Osteocyte (in vitro differentiated cells): Measurements from ENCODE around the gene PLA1A. TPM values are rescaled to one million over a fixed set of nuclear protein-coding genes. Genes with fewer than 3 reads are reported as not detected.

Experiments used
- DNase-seq: peaks from one replicate; pipeline ENCODE4 v3.0.0; 2021; ENCODE audit warnings: mixed read lengths; ENCODE audit not compliant: unreplicated experiment; ENCODE audit errors: extremely low spot score
- H3K27ac Mint-ChIP-seq: one replicate; pipeline ENCODE4 v1.8.0; 2021; ENCODE audit warnings: mild to moderate bottlenecking, mixed read lengths; ENCODE audit not compliant: unreplicated experiment
- H3K27me3 Mint-ChIP-seq: one replicate; pipeline ENCODE4 v1.8.0; 2021; ENCODE audit warnings: mixed read lengths; ENCODE audit not compliant: unreplicated experiment
- H3K36me3 Mint-ChIP-seq: one replicate; pipeline ENCODE4 v1.8.0; 2021; ENCODE audit warnings: mixed read lengths; ENCODE audit not compliant: unreplicated experiment
- H3K4me1 Mint-ChIP-seq: one replicate; pipeline ENCODE4 v1.8.0; 2021; ENCODE audit warnings: mixed read lengths; ENCODE audit not compliant: unreplicated experiment
- H3K4me3 Mint-ChIP-seq: one replicate; pipeline ENCODE4 v1.8.0; 2021; ENCODE audit warnings: mild to moderate bottlenecking, moderate library complexity, mixed read lengths; ENCODE audit not compliant: unreplicated experiment
- H3K9me3 Mint-ChIP-seq: one replicate; pipeline ENCODE4 v1.8.0; 2021; ENCODE audit warnings: mixed read lengths; ENCODE audit not compliant: unreplicated experiment
- total RNA-seq: library from RNA; stranded (reverse); gene quantifications from 2 replicates; pipeline ENCODE4 v1.2.1, GENCODE V29; 2021
- TF ChIP-seq, protein P1 (sequence below): fragments of 200-600 bp; sonication (generic); IDR thresholded peaks from 2 replicates; pipeline ENCODE4 v1.5.0; 2021; ENCODE audit warnings: antibody characterized with exemption, mild to moderate bottlenecking, moderate library complexity

The PLA1A gene
- total RNA-seq, 1 donor from 2014 or later, result 0.86 TPM

DNA sequence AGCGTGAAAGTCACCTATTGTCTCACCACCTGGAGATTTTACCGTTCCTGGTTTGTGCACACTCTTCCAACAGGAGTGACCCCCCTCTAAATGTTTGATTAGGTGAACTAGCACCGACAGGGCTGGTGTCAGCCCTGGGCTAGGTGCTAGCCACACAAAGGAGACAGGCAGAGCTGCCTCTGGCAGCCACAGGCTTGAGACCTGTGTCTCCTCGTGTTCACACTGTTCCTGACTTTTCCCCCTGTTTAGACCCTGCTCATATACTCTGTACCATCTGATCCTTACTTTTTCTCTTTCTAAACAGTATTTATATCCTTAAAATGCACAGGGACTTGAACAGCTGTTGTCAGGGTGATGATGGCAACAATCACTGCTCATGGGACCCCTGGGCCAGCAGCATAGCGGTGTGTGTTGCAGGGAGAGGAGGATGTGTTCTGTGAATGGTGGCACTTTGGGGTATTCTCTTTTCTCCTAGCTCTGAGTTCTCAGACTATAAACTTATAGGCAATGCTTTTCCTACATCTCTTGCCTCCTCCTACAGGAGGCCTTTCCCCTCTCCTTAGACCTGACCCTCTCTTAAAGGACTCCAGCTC is 43.8 kb upstream of the PLA1A start:
- Mint-ChIP-seq H3K27ac (no peak overlapping the region), H3K9me3 (no peaks in the 10 kb centered on the region), H3K4me3 (no peak overlapping the region), H3K4me1 (no peaks in the 10 kb centered on the region), H3K27me3 (peaks cover 10% of the 10 kb centered on the region), H3K36me3 (no peaks in the 10 kb centered on the region)
- DNase-seq, result no peak
- TF ChIP-seq, protein P1, sequence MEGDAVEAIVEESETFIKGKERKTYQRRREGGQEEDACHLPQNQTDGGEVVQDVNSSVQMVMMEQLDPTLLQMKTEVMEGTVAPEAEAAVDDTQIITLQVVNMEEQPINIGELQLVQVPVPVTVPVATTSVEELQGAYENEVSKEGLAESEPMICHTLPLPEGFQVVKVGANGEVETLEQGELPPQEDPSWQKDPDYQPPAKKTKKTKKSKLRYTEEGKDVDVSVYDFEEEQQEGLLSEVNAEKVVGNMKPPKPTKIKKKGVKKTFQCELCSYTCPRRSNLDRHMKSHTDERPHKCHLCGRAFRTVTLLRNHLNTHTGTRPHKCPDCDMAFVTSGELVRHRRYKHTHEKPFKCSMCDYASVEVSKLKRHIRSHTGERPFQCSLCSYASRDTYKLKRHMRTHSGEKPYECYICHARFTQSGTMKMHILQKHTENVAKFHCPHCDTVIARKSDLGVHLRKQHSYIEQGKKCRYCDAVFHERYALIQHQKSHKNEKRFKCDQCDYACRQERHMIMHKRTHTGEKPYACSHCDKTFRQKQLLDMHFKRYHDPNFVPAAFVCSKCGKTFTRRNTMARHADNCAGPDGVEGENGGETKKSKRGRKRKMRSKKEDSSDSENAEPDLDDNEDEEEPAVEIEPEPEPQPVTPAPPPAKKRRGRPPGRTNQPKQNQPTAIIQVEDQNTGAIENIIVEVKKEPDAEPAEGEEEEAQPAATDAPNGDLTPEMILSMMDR, result no peak

DNA sequence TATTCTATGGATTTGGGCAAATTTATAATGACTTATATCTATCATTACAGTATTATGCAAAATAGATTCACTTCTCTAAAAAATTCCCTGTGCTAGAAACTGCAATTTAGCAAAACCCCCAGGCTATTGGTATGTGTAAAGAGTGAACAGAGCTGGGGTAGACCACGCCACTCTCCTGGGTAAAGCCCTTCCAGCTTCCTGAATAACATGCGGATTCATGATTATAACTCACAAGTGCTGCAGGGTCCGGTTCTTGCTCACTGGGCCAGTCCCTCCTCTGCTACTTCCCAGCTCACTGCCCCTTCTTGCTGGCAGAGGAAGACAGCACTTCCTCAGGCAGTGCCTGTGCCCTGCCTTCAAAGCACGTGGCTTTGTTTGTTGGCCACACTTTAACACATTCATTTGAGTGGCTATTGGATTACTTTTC is 42.4 kb upstream of the PLA1A start:
- no peak for DNase-seq
- no peaks in the 10 kb centered on the region for H3K36me3 Mint-ChIP-seq
- H3K27me3 Mint-ChIP-seq, result peaks cover 10% of the 10 kb centered on the region
- TF ChIP-seq, protein P1, result no peak
- H3K27ac Mint-ChIP-seq, result no peak overlapping the region
- no peaks in the 10 kb centered on the region for H3K4me1 Mint-ChIP-seq
- no peak overlapping the region for H3K4me3 Mint-ChIP-seq
- H3K9me3 Mint-ChIP-seq, result no peaks in the 10 kb centered on the region

DNA sequence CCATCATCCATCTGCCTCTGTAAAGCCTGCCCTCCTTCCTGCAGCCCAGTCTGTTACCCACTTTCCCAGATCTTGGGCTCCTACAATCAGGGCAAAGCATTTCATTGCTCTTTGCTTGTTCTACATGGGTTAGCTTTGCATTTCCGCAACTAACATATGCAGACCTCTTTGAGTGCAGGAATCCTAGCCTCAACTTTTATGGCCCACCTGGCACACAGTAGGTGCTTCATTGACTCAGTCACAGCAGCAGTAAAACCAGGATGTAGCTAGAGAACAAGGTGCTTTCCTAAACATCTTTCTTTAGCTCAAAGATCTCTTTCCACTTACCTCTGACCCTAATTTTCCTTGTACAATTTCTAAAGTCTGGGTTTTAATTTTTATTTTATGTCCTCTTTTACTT is 41.8 kb upstream of the PLA1A start:
- TF ChIP-seq, protein P1, result no peak
- H3K9me3 Mint-ChIP-seq, result no peaks in the 10 kb centered on the region
- H3K4me3 Mint-ChIP-seq, result no peak overlapping the region
- H3K27me3 Mint-ChIP-seq, result peaks cover 10% of the 10 kb centered on the region
- H3K36me3 Mint-ChIP-seq, result no peaks in the 10 kb centered on the region
- H3K27ac Mint-ChIP-seq, result no peak overlapping the region
- DNase-seq, result no peak
- no peaks in the 10 kb centered on the region for H3K4me1 Mint-ChIP-seq

DNA sequence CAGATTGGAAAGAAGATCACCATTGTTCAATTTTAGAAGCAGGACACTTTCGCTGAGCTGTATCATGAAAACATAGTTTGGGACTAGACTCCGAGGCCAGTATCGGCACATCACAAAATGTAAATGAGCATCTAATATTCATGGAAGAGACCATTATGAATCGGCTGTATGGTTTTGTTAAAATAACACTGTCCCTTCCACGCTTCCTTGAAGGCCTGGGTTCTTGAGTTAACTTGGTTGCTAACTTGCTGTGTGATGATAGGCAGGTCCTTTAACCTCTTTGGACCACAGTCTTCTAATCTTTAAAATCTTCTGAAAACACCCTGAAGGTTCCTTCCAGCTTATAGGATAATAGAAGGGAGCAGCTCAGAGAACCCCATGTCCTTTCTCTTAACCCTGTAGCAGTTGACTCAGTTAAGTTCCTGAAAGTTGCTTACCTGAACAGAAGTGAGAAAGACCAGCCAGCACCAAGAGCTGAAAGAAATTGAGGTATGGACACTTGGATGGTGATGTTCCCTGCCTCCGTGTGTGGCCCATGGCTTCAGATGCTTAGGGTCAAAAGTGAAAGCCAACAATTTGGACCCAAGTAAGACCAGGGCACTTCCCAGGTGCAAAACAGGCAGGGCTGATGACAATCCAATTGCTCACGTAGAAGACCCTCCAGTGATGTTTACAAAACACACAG is 40.4 kb upstream of the PLA1A start:
- TF ChIP-seq, protein P1, result no peak
- H3K4me3 Mint-ChIP-seq, result no peak overlapping the region
- H3K27ac Mint-ChIP-seq, result no peak overlapping the region
- peaks cover 10% of the 10 kb centered on the region for H3K27me3 Mint-ChIP-seq
- no peaks in the 10 kb centered on the region for H3K36me3 Mint-ChIP-seq
- no peaks in the 10 kb centered on the region for H3K9me3 Mint-ChIP-seq
- no peaks in the 10 kb centered on the region for H3K4me1 Mint-ChIP-seq
- DNase-seq, result no peak

DNA sequence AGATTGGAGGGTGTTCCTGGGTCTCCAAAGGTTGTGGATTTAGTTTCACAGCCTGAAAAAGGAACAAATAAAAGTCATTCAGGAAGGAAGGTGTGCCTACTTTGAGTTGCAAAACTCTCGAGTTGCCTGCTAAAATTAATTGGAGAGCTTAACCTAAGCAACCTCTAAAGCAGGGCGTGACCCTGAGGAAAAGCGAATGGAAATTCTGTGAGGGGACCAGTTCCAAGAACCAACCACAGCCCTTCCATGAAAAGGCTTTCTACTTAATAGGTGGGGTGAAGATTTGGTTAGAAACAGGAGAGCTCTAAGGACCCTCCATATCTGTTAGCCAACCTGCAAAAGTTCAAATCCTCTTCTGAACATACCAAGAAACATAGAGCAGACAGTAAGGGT is 39.8 kb upstream of the PLA1A start:
- peaks cover 10% of the 10 kb centered on the region for H3K27me3 Mint-ChIP-seq
- no peak overlapping the region for H3K27ac Mint-ChIP-seq
- TF ChIP-seq, protein P1, result no peak
- no peaks in the 10 kb centered on the region for H3K9me3 Mint-ChIP-seq
- H3K36me3 Mint-ChIP-seq, result no peaks in the 10 kb centered on the region
- no peaks in the 10 kb centered on the region for H3K4me1 Mint-ChIP-seq
- no peak for DNase-seq
- H3K4me3 Mint-ChIP-seq, result no peak overlapping the region
